Esophagus muscularis mucosa (tissue), 3 donors: ENCODE measurements around the gene PPM1M.

ENCODE experiments used
- POLR2AphosphoS5 ChIP-seq, 2 donors: sonication (generic); formaldehyde crosslinking; IDR thresholded peaks; one replicate each; pipeline ENCODE4 v1.6.1; 2017; ENCODE audit warnings: antibody characterized with exemption in 2 of 2
- TF ChIP-seq, protein P1 (sequence below), 3 experiments: fragments of 200-600 bp in 2 of 3; fragments of 450-650 bp in 1 of 3; sonication (generic) in 2 of 3; IDR thresholded peaks; one replicate each; pipeline ENCODE4 v1.5.1; 2017 to 2019; ENCODE audit warnings: antibody characterized with exemption in 3 of 3, mild to moderate bottlenecking in 2 of 3, moderate library complexity in 1 of 3

DNA sequence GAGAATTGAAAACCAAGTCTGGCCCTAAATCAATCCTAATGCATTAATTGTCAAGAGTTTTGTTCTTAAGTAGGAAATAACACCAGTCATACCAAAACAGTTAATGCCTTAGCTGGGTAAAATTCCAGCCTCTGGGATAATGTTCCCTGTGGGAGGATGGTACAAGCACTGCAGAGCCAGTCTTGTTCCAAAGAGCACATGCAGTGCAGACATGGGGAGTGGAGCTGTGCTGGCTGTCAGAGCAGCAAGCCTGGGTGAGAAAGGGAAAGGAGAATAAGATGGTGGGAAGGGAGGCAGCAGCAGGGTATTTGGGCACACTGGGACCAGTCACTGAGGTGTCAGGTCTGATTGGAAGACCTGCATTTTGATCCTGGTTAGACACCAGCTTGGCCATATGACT, 35.5 kb upstream of the PPM1M start:
- no peak for TF ChIP-seq POLR2AphosphoS5 (IDR thresholded peaks at IDR 0.05)
- TF ChIP-seq, protein P1, sequence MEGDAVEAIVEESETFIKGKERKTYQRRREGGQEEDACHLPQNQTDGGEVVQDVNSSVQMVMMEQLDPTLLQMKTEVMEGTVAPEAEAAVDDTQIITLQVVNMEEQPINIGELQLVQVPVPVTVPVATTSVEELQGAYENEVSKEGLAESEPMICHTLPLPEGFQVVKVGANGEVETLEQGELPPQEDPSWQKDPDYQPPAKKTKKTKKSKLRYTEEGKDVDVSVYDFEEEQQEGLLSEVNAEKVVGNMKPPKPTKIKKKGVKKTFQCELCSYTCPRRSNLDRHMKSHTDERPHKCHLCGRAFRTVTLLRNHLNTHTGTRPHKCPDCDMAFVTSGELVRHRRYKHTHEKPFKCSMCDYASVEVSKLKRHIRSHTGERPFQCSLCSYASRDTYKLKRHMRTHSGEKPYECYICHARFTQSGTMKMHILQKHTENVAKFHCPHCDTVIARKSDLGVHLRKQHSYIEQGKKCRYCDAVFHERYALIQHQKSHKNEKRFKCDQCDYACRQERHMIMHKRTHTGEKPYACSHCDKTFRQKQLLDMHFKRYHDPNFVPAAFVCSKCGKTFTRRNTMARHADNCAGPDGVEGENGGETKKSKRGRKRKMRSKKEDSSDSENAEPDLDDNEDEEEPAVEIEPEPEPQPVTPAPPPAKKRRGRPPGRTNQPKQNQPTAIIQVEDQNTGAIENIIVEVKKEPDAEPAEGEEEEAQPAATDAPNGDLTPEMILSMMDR (IDR thresholded peaks at IDR 0.05), result no peak
